Measurements from ENCODE around the gene S100A9.
"Not testable (repeated sequence)": the region's sequence is repeated elsewhere in the genome, so short reads cannot be mapped to it uniquely, and the experiment has no call there.

DNA sequence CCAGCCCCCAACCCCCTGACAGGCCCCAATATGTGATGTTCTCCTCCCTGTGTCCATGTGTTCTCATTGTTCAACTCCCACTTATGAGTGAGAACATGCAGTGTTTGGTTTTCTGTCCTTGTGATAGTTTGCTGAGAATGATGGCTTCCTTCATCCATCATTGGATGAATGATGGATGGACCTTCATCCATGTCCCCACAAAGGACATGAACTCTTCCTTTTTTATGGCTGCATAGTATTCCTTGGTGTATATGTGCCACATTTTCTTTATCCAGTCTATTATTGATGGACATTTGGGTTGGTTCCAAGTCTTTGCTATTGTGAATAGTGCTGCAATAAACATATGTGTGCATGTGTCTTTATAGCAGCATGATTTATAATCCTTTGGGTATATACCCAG is 43.3 kb upstream of the S100A9 start:
- not testable (repeated sequence) for TF ChIP-seq BHLHE40 (IDR thresholded peaks at IDR 0.05; ENCODE audit: low read depth, low read length); POLR2A (IDR thresholded peaks at IDR 0.05; ENCODE audit: low read depth, low read length); MAFK (IDR thresholded peaks at IDR 0.05; ENCODE audit: low read depth, low read length); USF2 (IDR thresholded peaks at IDR 0.05; ENCODE audit: low read depth, low read length); RAD21 (IDR thresholded peaks at IDR 0.05; ENCODE audit: low read length); MAZ (IDR thresholded peaks at IDR 0.05; ENCODE audit: borderline replicate concordance, low read depth, low read length); ELK1 (IDR thresholded peaks at IDR 0.05; ENCODE audit: borderline replicate concordance, low read depth, low read length); CEBPB (IDR thresholded peaks at IDR 0.05; ENCODE audit: low read depth, low read length); RCOR1 (IDR thresholded peaks at IDR 0.05; ENCODE audit: insufficient replicate concordance, low read length); SMC3 (IDR thresholded peaks at IDR 0.05; ENCODE audit: low read depth, low read length)
- TF ChIP-seq, protein P1, sequence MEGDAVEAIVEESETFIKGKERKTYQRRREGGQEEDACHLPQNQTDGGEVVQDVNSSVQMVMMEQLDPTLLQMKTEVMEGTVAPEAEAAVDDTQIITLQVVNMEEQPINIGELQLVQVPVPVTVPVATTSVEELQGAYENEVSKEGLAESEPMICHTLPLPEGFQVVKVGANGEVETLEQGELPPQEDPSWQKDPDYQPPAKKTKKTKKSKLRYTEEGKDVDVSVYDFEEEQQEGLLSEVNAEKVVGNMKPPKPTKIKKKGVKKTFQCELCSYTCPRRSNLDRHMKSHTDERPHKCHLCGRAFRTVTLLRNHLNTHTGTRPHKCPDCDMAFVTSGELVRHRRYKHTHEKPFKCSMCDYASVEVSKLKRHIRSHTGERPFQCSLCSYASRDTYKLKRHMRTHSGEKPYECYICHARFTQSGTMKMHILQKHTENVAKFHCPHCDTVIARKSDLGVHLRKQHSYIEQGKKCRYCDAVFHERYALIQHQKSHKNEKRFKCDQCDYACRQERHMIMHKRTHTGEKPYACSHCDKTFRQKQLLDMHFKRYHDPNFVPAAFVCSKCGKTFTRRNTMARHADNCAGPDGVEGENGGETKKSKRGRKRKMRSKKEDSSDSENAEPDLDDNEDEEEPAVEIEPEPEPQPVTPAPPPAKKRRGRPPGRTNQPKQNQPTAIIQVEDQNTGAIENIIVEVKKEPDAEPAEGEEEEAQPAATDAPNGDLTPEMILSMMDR (conservative IDR thresholded peaks at IDR 0.05; ENCODE audit: low read depth, low read length), result not testable (repeated sequence)
